ENCODE data around the gene TRDMT1.

The TRDMT1 gene

DNA sequence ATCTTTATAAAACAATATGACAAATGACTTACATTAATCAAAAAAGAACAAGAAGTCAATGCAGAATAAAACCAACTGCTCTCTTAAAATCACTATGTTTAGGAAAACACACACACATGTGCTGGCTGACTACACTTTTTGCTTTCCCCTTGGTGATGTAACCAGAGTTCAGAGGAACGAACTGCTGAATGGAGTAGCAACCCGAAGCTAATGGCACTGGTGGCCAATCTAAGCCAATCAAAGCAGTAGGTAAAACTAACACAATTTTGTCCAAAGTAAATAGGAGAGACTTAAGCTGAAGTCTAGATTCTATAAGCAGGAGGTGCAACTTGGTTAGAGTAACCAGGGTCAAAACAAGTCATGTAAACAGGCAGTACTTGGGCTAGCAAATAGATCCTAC, 38.6 kb downstream of the TRDMT1 start:
- Histone ChIP-seq H3K9me3 (replicated peaks; ENCODE audit: low read length) (no peaks in the 10 kb centered on the region), H3K4me3 (ENCODE audit: low read length) (no peak overlapping the region), H3K36me3 (ENCODE audit: insufficient read depth, low read length) (no peaks in the 10 kb centered on the region), H3K4me2 (ENCODE audit: low read length) (no peak overlapping the region), H3K9ac (ENCODE audit: low read depth, low read length) (no peak overlapping the region), H3K27me3 (ENCODE audit: control insufficient read depth, insufficient read depth, low read length) (no peaks in the 10 kb centered on the region), H3K4me1 (ENCODE audit: control insufficient read depth, insufficient read depth, low read length) (no peaks in the 10 kb centered on the region)

DNA sequence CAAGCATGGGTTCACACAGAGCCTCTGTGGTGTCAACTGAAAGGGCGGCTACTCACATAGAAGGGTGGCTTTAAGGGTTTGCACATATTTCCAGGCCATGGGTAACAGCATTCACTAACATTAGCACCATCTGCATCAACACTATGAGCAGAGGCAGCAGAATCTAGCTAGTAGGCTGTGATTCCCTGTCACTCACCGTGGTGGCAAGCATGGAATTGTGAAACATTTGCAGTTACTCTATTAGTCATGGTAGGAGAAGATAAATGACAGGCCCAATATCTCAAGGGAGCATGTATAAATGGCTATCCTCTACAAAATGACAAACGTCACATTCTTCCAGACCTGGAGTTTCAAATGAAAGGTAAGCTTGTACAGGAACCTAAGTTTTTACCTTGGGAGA, 39.7 kb downstream of the TRDMT1 start:
- Histone ChIP-seq H3K36me3 (ENCODE audit: insufficient read depth, low read length) (no peaks in the 10 kb centered on the region), H3K4me2 (ENCODE audit: low read length) (no peak overlapping the region), H3K4me3 (ENCODE audit: low read length) (no peak overlapping the region), H3K9me3 (replicated peaks; ENCODE audit: low read length) (no peaks in the 10 kb centered on the region), H3K9ac (ENCODE audit: low read depth, low read length) (no peak overlapping the region), H3K27me3 (ENCODE audit: control insufficient read depth, insufficient read depth, low read length) (no peaks in the 10 kb centered on the region), H3K4me1 (ENCODE audit: control insufficient read depth, insufficient read depth, low read length) (no peaks in the 10 kb centered on the region)

DNA sequence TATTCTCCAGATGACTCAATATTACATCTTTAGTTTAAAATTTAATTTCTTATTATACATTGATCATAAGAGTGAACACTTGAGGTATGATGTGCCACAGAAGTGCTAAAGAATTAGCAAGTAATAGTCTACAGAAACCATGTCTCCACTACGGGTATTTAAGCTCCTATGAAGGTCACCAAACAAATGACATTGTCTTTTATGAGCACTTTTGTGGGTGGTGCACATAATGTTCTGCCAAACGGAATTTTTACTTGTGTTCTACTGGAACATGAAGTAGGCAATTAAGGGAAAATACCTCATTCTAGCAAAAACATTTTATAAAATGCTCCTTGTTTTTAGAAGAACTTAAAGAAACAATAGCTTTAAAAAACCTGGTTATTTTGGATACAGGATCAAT, 44.4 kb downstream of the TRDMT1 start:
- Histone ChIP-seq H3K27me3 (ENCODE audit: control insufficient read depth, insufficient read depth, low read length) (no peaks in the 10 kb centered on the region), H3K9me3 (replicated peaks; ENCODE audit: low read length) (no peaks in the 10 kb centered on the region), H3K9ac (ENCODE audit: low read depth, low read length) (no peak overlapping the region), H3K4me3 (ENCODE audit: low read length) (no peak overlapping the region), H3K4me1 (ENCODE audit: control insufficient read depth, insufficient read depth, low read length) (peaks cover 4% of the 10 kb centered on the region), H3K4me2 (ENCODE audit: low read length) (no peak overlapping the region), H3K36me3 (ENCODE audit: insufficient read depth, low read length) (no peaks in the 10 kb centered on the region)

DNA sequence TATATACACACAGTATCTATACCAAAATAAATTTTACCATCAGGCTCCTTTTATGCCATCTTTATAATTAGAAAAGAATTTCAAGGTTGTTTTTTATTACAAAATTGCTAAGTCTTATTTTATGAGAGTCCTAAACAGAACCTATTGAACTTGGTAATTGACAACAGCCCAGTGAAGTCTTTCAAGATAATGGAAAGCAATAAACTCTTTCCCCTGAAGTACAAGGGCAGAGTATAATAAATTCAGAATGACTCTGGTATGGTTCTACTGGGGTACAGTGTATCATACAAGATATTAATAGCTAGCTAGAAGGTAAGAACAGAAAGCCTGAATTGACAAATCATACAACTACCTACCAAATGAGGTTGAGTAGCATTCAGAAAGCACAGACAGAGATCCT, 45.6 kb downstream of the TRDMT1 start:
- no peaks in the 10 kb centered on the region for H3K36me3 ChIP-seq (ENCODE audit: insufficient read depth, low read length)
- H3K9me3 ChIP-seq (replicated peaks; ENCODE audit: low read length): no peaks in the 10 kb centered on the region
- peaks cover 7% of the 10 kb centered on the region for H3K4me1 ChIP-seq (ENCODE audit: control insufficient read depth, insufficient read depth, low read length)
- H3K4me2 ChIP-seq (ENCODE audit: low read length): no peak overlapping the region
- no peaks in the 10 kb centered on the region for H3K27me3 ChIP-seq (ENCODE audit: control insufficient read depth, insufficient read depth, low read length)
- no peak overlapping the region for H3K4me3 ChIP-seq (ENCODE audit: low read length)
- H3K9ac ChIP-seq (ENCODE audit: low read depth, low read length): no peak overlapping the region

DNA sequence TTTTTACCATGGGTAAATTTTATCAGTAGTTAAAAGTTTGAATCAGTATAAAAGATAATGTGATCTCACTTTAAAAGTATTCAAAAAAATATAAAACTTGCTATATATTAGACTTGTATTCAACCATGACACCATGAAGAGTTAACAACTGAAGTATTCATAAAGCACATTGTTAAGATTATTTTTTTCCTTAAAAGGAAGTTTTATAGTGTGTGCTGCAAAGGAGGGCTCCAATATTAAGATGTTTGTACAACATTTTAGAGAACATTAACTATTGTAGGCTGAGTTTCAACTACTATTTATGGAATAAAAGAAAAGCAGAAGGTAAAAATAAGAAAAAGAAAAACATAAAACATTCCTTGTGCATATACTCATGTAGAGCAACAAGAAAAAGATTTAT, 47.4 kb downstream of the TRDMT1 start:
- Histone ChIP-seq H3K4me3 (ENCODE audit: low read length) (no peak overlapping the region), H3K4me1 (ENCODE audit: control insufficient read depth, insufficient read depth, low read length) (peaks cover 7% of the 10 kb centered on the region), H3K36me3 (ENCODE audit: insufficient read depth, low read length) (no peaks in the 10 kb centered on the region), H3K9ac (ENCODE audit: low read depth, low read length) (no peak overlapping the region), H3K9me3 (replicated peaks; ENCODE audit: low read length) (no peaks in the 10 kb centered on the region), H3K27me3 (ENCODE audit: control insufficient read depth, insufficient read depth, low read length) (no peaks in the 10 kb centered on the region), H3K4me2 (ENCODE audit: low read length) (no peak overlapping the region)

DNA sequence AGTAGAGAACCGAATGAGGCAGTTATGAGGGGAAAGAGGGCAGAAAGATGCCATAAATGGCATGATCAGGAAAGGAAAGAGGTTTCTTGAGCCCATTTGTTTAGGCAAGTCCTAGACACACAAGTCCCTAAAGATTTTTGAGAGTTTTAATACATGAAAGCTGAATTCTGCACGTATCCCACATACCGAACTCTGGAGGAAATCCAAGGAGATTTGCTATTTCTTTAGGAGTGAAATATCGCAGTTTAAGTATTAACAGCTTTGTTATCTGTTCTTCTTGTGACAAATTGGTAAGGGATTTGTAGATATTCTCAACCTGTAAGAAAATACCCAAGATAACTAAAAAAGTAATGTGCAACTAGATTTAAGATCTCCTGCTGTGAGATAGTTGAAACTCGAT, 48.2 kb downstream of the TRDMT1 start:
- Histone ChIP-seq H3K4me2 (ENCODE audit: low read length) (no peak overlapping the region), H3K4me3 (ENCODE audit: low read length) (no peak overlapping the region), H3K9me3 (replicated peaks; ENCODE audit: low read length) (no peaks in the 10 kb centered on the region), H3K27me3 (ENCODE audit: control insufficient read depth, insufficient read depth, low read length) (no peaks in the 10 kb centered on the region), H3K36me3 (ENCODE audit: insufficient read depth, low read length) (no peaks in the 10 kb centered on the region), H3K9ac (ENCODE audit: low read depth, low read length) (no peak overlapping the region), H3K4me1 (ENCODE audit: control insufficient read depth, insufficient read depth, low read length) (peaks cover 7% of the 10 kb centered on the region)

DNA sequence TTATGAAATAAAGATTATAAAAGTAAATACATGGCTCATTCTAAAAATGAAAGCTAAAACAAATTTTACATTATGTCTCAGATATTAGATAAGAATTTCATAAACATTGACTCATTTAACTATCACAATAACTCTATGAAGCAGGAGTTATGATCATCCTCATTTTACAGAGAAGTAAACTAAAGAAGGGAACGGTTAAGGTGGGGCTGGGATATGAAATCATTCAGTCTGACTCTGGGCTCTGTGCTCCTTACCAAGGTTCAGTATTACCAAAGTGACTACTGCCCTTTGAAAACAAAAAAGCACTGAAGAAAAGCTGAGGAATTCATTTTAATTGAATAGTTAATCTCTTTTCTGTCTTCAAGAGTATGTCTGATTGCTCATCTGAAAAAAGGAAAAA, 49.8 kb downstream of the TRDMT1 start:
- H3K9me3 ChIP-seq (replicated peaks; ENCODE audit: low read length): no peaks in the 10 kb centered on the region
- no peak overlapping the region for H3K4me3 ChIP-seq (ENCODE audit: low read length)
- H3K4me1 ChIP-seq (ENCODE audit: control insufficient read depth, insufficient read depth, low read length): peaks cover 7% of the 10 kb centered on the region
- no peaks in the 10 kb centered on the region for H3K36me3 ChIP-seq (ENCODE audit: insufficient read depth, low read length)
- no peak overlapping the region for H3K9ac ChIP-seq (ENCODE audit: low read depth, low read length)
- no peak overlapping the region for H3K4me2 ChIP-seq (ENCODE audit: low read length)
- no peaks in the 10 kb centered on the region for H3K27me3 ChIP-seq (ENCODE audit: control insufficient read depth, insufficient read depth, low read length)

DNA sequence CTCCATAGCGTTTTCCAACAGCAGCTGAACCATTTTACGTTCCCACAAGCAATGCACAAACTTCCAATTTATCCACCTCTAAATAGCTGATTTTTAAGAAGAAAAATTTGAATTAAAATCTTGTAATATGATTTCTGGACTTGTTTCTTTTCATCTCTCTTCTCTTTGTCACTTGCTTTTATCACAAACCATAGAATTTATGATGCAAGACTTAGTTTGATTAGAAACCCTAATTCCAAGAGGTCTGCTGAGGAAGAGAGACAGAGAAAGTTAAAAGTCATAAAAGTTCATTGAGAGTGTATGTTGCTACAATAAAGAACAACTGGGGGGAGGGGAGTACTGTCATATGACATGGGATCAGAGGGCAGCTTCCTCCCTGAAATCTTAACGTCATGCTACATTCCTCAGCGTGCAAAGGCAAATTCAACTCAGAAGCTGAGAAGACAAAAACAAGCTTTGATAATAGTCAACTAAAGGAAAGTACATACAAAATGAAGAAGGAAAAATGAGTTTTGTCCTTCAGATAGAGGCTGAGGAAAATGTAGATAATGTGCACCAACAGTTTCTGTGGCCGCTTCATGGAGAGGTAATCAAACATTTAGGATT, 53.5 kb downstream of the TRDMT1 start:
- Histone ChIP-seq H3K36me3 (ENCODE audit: insufficient read depth, low read length) (no peaks in the 10 kb centered on the region), H3K4me3 (ENCODE audit: low read length) (no peak overlapping the region), H3K27me3 (ENCODE audit: control insufficient read depth, insufficient read depth, low read length) (no peaks in the 10 kb centered on the region), H3K4me2 (ENCODE audit: low read length) (no peak overlapping the region), H3K4me1 (ENCODE audit: control insufficient read depth, insufficient read depth, low read length) (peaks cover 3% of the 10 kb centered on the region), H3K9ac (ENCODE audit: low read depth, low read length) (no peak overlapping the region), H3K9me3 (replicated peaks; ENCODE audit: low read length) (no peaks in the 10 kb centered on the region)

DNA sequence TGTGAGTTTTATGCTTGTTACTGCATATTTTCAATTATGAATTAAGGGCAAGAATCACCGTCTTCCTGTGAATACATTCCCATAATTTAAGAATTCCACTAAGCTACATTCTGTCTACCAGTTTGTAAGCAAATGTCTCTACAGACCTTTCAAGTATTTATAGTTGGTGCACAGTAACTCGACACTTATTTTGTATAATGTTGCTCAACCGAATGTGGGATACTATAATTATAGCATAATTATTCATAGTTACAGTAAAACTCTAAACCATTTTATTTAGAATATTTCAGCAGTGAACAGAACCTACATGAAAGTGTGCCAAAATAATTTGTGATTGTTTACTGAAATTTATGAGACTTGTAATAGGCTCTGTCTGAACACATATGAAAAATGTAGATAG, 54.6 kb downstream of the TRDMT1 start:
- peaks cover 3% of the 10 kb centered on the region for H3K4me1 ChIP-seq (ENCODE audit: control insufficient read depth, insufficient read depth, low read length)
- H3K4me3 ChIP-seq (ENCODE audit: low read length): no peak overlapping the region
- no peaks in the 10 kb centered on the region for H3K27me3 ChIP-seq (ENCODE audit: control insufficient read depth, insufficient read depth, low read length)
- H3K36me3 ChIP-seq (ENCODE audit: insufficient read depth, low read length): no peaks in the 10 kb centered on the region
- H3K4me2 ChIP-seq (ENCODE audit: low read length): no peak overlapping the region
- no peak overlapping the region for H3K9ac ChIP-seq (ENCODE audit: low read depth, low read length)
- H3K9me3 ChIP-seq (replicated peaks; ENCODE audit: low read length): no peaks in the 10 kb centered on the region

DNA sequence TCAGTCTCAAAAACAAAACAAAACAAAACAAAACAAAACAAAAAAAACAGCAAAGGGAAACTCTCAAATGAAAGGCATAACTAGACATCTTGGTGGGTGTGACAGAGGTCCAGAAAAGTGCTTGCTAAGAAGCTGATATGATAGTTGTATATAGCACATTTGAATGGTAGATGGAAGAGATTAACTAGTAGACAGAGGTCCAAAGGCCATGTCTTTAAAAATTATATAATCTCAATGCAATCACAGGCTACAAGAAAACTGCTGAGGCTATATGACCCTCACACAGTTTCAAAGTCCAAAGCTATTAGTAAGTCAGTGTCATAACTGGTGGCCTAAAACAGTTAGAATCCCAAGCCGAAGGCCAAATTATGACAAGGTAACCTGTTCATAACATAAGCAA, 56.2 kb downstream of the TRDMT1 start:
- H3K9me3 ChIP-seq (replicated peaks; ENCODE audit: low read length): no peaks in the 10 kb centered on the region
- H3K9ac ChIP-seq (ENCODE audit: low read depth, low read length): no peak overlapping the region
- no peak overlapping the region for H3K4me2 ChIP-seq (ENCODE audit: low read length)
- H3K4me3 ChIP-seq (ENCODE audit: low read length): no peak overlapping the region
- H3K4me1 ChIP-seq (ENCODE audit: control insufficient read depth, insufficient read depth, low read length): no peaks in the 10 kb centered on the region
- H3K36me3 ChIP-seq (ENCODE audit: insufficient read depth, low read length): no peaks in the 10 kb centered on the region
- H3K27me3 ChIP-seq (ENCODE audit: control insufficient read depth, insufficient read depth, low read length): no peaks in the 10 kb centered on the region

DNA sequence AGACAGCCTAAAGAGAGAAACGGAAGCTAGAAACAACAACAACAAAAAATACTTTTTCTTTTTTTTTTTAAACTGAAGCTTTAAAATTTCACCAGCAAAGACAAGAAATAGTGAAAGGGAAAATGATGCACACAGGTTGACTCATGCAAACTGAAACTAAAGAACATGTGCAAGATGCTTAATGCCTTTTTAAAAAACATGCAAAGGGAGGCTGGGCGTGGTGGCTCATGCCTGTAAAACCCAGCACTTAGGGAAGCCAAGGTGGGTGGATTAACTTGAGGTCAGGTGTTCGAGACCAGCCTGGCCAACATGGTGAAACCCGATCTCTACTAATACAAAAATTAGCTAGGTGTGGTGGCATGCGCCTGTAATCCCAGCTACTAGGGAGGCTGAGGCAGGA, 56.7 kb downstream of the TRDMT1 start:
- H3K4me1 ChIP-seq (ENCODE audit: control insufficient read depth, insufficient read depth, low read length): no peaks in the 10 kb centered on the region
- H3K27me3 ChIP-seq (ENCODE audit: control insufficient read depth, insufficient read depth, low read length): no peaks in the 10 kb centered on the region
- no peak overlapping the region for H3K9ac ChIP-seq (ENCODE audit: low read depth, low read length)
- H3K4me2 ChIP-seq (ENCODE audit: low read length): no peak overlapping the region
- H3K4me3 ChIP-seq (ENCODE audit: low read length): no peak overlapping the region
- no peaks in the 10 kb centered on the region for H3K36me3 ChIP-seq (ENCODE audit: insufficient read depth, low read length)
- no peaks in the 10 kb centered on the region for H3K9me3 ChIP-seq (replicated peaks; ENCODE audit: low read length)

DNA sequence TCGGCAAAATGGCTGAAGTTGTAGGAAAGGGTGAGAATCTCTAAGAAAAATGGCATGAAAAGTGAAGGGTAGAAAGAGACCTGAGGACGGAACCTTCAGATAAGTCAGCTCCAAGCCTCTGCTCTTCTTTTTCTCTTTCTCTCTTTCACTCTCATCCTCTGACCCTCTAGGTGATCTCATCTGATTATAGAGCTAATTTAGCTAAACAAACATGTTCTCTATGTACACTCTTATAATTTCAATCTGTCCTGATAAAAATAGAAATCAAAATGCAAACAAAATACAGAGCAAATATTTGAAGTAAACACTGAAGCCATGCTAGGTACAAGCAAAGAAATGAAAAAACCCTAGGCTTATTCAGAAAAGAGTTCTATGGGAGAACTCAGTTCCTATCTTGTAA, 57.4 kb downstream of the TRDMT1 start:
- Histone ChIP-seq H3K9me3 (replicated peaks; ENCODE audit: low read length) (no peaks in the 10 kb centered on the region), H3K4me3 (ENCODE audit: low read length) (no peak overlapping the region), H3K4me1 (ENCODE audit: control insufficient read depth, insufficient read depth, low read length) (no peaks in the 10 kb centered on the region), H3K27me3 (ENCODE audit: control insufficient read depth, insufficient read depth, low read length) (no peaks in the 10 kb centered on the region), H3K36me3 (ENCODE audit: insufficient read depth, low read length) (no peaks in the 10 kb centered on the region), H3K9ac (ENCODE audit: low read depth, low read length) (no peak overlapping the region), H3K4me2 (ENCODE audit: low read length) (no peak overlapping the region)

Data from skeletal muscle satellite cell (primary cell).